Mesenchymal stem cell (in vitro differentiated cells and primary cell): ENCODE results near the gene TAS1R2.

Experiments used
- DNase-seq: peaks from one replicate; pipeline ENCODE4 v3.0.0-alpha.2; 2013
- H2AFZ ChIP-seq: one replicate; pipeline ENCODE4 v1.6.1; 2013; ENCODE audit warnings: low read depth, mild to moderate bottlenecking, control low read depth, inconsistent platforms, low read length, moderate library complexity
- H2AK5ac ChIP-seq: 2 replicates; pipeline ENCODE4 v1.6.1; 2013; ENCODE audit warnings: low read length, moderate library complexity, mild to moderate bottlenecking, inconsistent platforms; ENCODE audit not compliant: severe bottlenecking
- H2BK120ac ChIP-seq: one replicate; pipeline ENCODE4 v1.6.1; 2013; ENCODE audit warnings: low read depth, mild to moderate bottlenecking, inconsistent platforms, low read length, moderate library complexity
- H2BK12ac ChIP-seq, 2 experiments: one replicate each; pipeline ENCODE4 v1.6.1; 2013; ENCODE audit warnings: inconsistent platforms in 2 of 2, low read length in 2 of 2, mild to moderate bottlenecking in 2 of 2, moderate library complexity in 2 of 2, control low read depth in 1 of 2
- H2BK15ac ChIP-seq: one replicate; pipeline ENCODE4 v1.6.1; 2013; ENCODE audit warnings: mild to moderate bottlenecking, low read depth, inconsistent platforms; ENCODE audit not compliant: poor library complexity, severe bottlenecking
- H2BK5ac ChIP-seq: 2 replicates; pipeline ENCODE4 v1.6.1; 2013; ENCODE audit warnings: low read depth, mild to moderate bottlenecking, low read length, control low read depth, inconsistent platforms; ENCODE audit not compliant: poor library complexity, severe bottlenecking
- H3K14ac ChIP-seq, 2 experiments: one replicate each; pipeline ENCODE4 v1.6.1; 2013; ENCODE audit warnings: inconsistent platforms in 2 of 2, low read length in 2 of 2, control low read depth in 1 of 2, mild to moderate bottlenecking in 1 of 2, moderate library complexity in 1 of 2
- H3K18ac ChIP-seq, 2 experiments: one replicate each; pipeline ENCODE4 v1.6.1; 2013; ENCODE audit warnings: inconsistent platforms in 2 of 2, low read length in 2 of 2, control low read depth in 1 of 2, low read depth in 1 of 2, mild to moderate bottlenecking in 1 of 2
- H3K23ac ChIP-seq, 2 experiments: one replicate each; pipeline ENCODE4 v1.6.1; 2013; ENCODE audit warnings: inconsistent platforms in 2 of 2, low read length in 2 of 2, mild to moderate bottlenecking in 2 of 2, moderate library complexity in 2 of 2, control low read depth in 1 of 2
- H3K27ac ChIP-seq: 2 replicates; pipeline ENCODE4 v1.5.1; 2013; ENCODE audit warnings: mild to moderate bottlenecking, moderate library complexity, low read length, control low read depth, inconsistent platforms; ENCODE audit not compliant: poor library complexity, severe bottlenecking
- H3K27me3 ChIP-seq, 2 experiments: 2 replicates each; pipeline versions ENCODE4 v1.6.1 to v1.7.0; 2013; ENCODE audit warnings: low read length in 2 of 2, mild to moderate bottlenecking in 2 of 2, moderate library complexity in 2 of 2, control low read depth in 1 of 2, inconsistent platforms in 1 of 2; ENCODE audit not compliant: control insufficient read depth in 1 of 2, insufficient read depth in 1 of 2
- H3K36me3 ChIP-seq, 2 experiments: 2 replicates each; pipeline versions ENCODE4 v1.6.1 to v1.7.0; 2013; ENCODE audit warnings: low read length in 2 of 2, control low read depth in 1 of 2, inconsistent platforms in 1 of 2, low read depth in 1 of 2, mild to moderate bottlenecking in 1 of 2; ENCODE audit not compliant: insufficient read depth in 2 of 2, control insufficient read depth in 1 of 2
- H3K4ac ChIP-seq, 2 experiments: one replicate each; pipeline ENCODE4 v1.6.1; 2013; ENCODE audit warnings: inconsistent platforms in 2 of 2, low read length in 2 of 2, mild to moderate bottlenecking in 2 of 2, moderate library complexity in 2 of 2, control low read depth in 1 of 2, low read depth in 1 of 2
- H3K4me1 ChIP-seq: 2 replicates; pipeline ENCODE4 v1.6.1; 2013; ENCODE audit warnings: low read depth, low read length, control low read depth; ENCODE audit not compliant: control insufficient read depth, insufficient read depth
- H3K4me2 ChIP-seq: 2 replicates; pipeline ENCODE4 v1.6.1; 2013; ENCODE audit warnings: low read length, mild to moderate bottlenecking, inconsistent platforms; ENCODE audit not compliant: poor library complexity, severe bottlenecking
- H3K4me3 ChIP-seq, 2 experiments: 2 replicates each; pipeline versions ENCODE4 v1.5.1 to v1.7.0; 2013; ENCODE audit warnings: low read length in 2 of 2, mild to moderate bottlenecking in 2 of 2, control low read depth in 1 of 2, low read depth in 1 of 2; ENCODE audit not compliant: insufficient read depth in 1 of 2
- H3K79me1 ChIP-seq: replicated peaks from 2 replicates; pipeline ENCODE4 v1.6.1; 2013; ENCODE audit warnings: mild to moderate bottlenecking, control low read depth, low read length, inconsistent platforms; ENCODE audit not compliant: poor library complexity, severe bottlenecking
- H3K9ac ChIP-seq: 2 replicates; pipeline ENCODE4 v1.7.0; 2013; ENCODE audit warnings: mild to moderate bottlenecking, low read length, moderate library complexity
- H3K9me3 ChIP-seq: 2 replicates; pipeline ENCODE4 v1.7.0; 2013; ENCODE audit warnings: mild to moderate bottlenecking, low read length; ENCODE audit not compliant: control insufficient read depth
- H4K8ac ChIP-seq: one replicate; pipeline ENCODE4 v1.6.1; 2013; ENCODE audit warnings: inconsistent platforms, mild to moderate bottlenecking, low read length, moderate library complexity
- H4K91ac ChIP-seq: one replicate; pipeline ENCODE4 v1.6.1; 2013; ENCODE audit warnings: mild to moderate bottlenecking, low read length, inconsistent platforms
- WGBS: methylation state at CpG from one replicate; pipeline ENCODE4 v1.1.7; 2013; ENCODE audit warnings: mixed read lengths; 5-methylcytosine and 5-hydroxymethylcytosine counted together

TAS1R2 gene

GRCh38 chr1:18890706-18891425 lies 31.4 kb upstream of the TAS1R2 start:
- no peak overlapping the region for H2BK15ac ChIP-seq
- no peaks in the 10 kb centered on the region for H3K27me3 ChIP-seq
- no peak overlapping the region for H3K4ac ChIP-seq
- no peak overlapping the region for H3K18ac ChIP-seq
- no peak for DNase-seq
- no peak overlapping the region for H3K23ac ChIP-seq
- H2AFZ ChIP-seq, result no peak overlapping the region
- peaks cover 6% of the 10 kb centered on the region for H3K79me1 ChIP-seq
- no peak overlapping the region for H2BK5ac ChIP-seq
- H3K14ac ChIP-seq, result no peak overlapping the region
- H4K8ac ChIP-seq, result no peak overlapping the region
- no peak overlapping the region for H3K27ac ChIP-seq
- peak overlapping the region; percentile 48 for H3K9ac ChIP-seq
- peaks cover 0 to 28% of the 10 kb centered on the region in 2 experiments for H3K36me3 ChIP-seq
- no peaks in the 10 kb centered on the region for H3K9me3 ChIP-seq
- no peak overlapping the region for H2BK120ac ChIP-seq
- H2AK5ac ChIP-seq, result no peak overlapping the region
- WGBS, result 97% methylated on average over 5 of the region's 6 CpGs
- no peak overlapping the region for H3K4me2 ChIP-seq
- peaks cover 11% of the 10 kb centered on the region for H3K4me1 ChIP-seq
- H2BK12ac ChIP-seq, result no peak overlapping the region
- H3K4me3 ChIP-seq, result peak overlapping the region in 1 of 2 experiments; percentile 12
- no peak overlapping the region for H4K91ac ChIP-seq

- Histone ChIP-seq H3K14ac (peak overlapping the region in 1 of 2 experiments; percentile 53), H2AK5ac (peak overlapping the region; percentile 7), H2BK5ac (no peak overlapping the region), H3K27me3 (no peaks in the 10 kb centered on the region), H3K79me1 (no peaks in the 10 kb centered on the region), H4K91ac (peak overlapping the region; percentile 10), H2BK12ac (no peak overlapping the region), H3K23ac (no peak overlapping the region), H4K8ac (no peak overlapping the region), H3K9me3 (no peaks in the 10 kb centered on the region), H3K9ac (no peak overlapping the region), H3K4me2 (no peak overlapping the region), H3K4me3 (no peak overlapping the region), H3K36me3 (peaks cover 6 to 53% of the 10 kb centered on the region in 2 experiments), H3K27ac (no peak overlapping the region), H2AFZ (no peak overlapping the region), H3K4ac (no peak overlapping the region), H2BK15ac (no peak overlapping the region), H2BK120ac (no peak overlapping the region), H3K4me1 (peaks cover 14% of the 10 kb centered on the region), H3K18ac (no peak overlapping the region)
- DNase-seq, result peak; percentile 13
- WGBS, result 88% methylated on average over 1 of the region's 1 CpG
Observed at GRCh38 chr1:18886003-18886335, 26.5 kb upstream of the TAS1R2 start.

- H3K14ac ChIP-seq, result no peak overlapping the region
- no peak overlapping the region for H3K9ac ChIP-seq
- H3K4ac ChIP-seq, result no peak overlapping the region
- peaks cover 6 to 54% of the 10 kb centered on the region in 2 experiments for H3K36me3 ChIP-seq
- H2AFZ ChIP-seq, result no peak overlapping the region
- no peaks in the 10 kb centered on the region for H3K27me3 ChIP-seq
- no peak overlapping the region for H4K91ac ChIP-seq
- no peak for DNase-seq
- no peak overlapping the region for H3K4me3 ChIP-seq
- WGBS, result 91% methylated on average over 15 of the region's 17 CpGs
- no peak overlapping the region for H2BK15ac ChIP-seq
- H2BK120ac ChIP-seq, result no peak overlapping the region
- H3K79me1 ChIP-seq, result no peaks in the 10 kb centered on the region
- no peak overlapping the region for H2AK5ac ChIP-seq
- H3K4me2 ChIP-seq, result no peak overlapping the region
- no peak overlapping the region for H4K8ac ChIP-seq
- H2BK12ac ChIP-seq, result no peak overlapping the region
- H3K23ac ChIP-seq, result no peak overlapping the region
- no peak overlapping the region for H3K27ac ChIP-seq
- peaks cover 10% of the 10 kb centered on the region for H3K4me1 ChIP-seq
- no peak overlapping the region for H3K18ac ChIP-seq
- H2BK5ac ChIP-seq, result no peak overlapping the region
- no peaks in the 10 kb centered on the region for H3K9me3 ChIP-seq
Observed at GRCh38 chr1:18885311-18886002, 26.0 kb upstream of the TAS1R2 start.

- Histone ChIP-seq H3K36me3 (peaks cover 6 to 54% of the 10 kb centered on the region in 2 experiments), H2BK120ac (no peak overlapping the region), H4K8ac (no peak overlapping the region), H3K27me3 (no peaks in the 10 kb centered on the region), H3K79me1 (no peaks in the 10 kb centered on the region), H3K4me3 (no peak overlapping the region), H2BK5ac (no peak overlapping the region), H3K4me1 (peaks cover 12% of the 10 kb centered on the region), H3K4me2 (no peak overlapping the region), H3K9ac (no peak overlapping the region), H2BK15ac (no peak overlapping the region), H3K23ac (no peak overlapping the region), H3K9me3 (no peaks in the 10 kb centered on the region), H3K4ac (no peak overlapping the region), H2BK12ac (no peak overlapping the region), H4K91ac (no peak overlapping the region), H2AFZ (no peak overlapping the region), H3K27ac (no peak overlapping the region), H3K18ac (no peak overlapping the region), H3K14ac (no peak overlapping the region), H2AK5ac (no peak overlapping the region)
- 84% methylated on average over 6 of the region's 6 CpGs for WGBS
- DNase-seq, result no peak
Observed at GRCh38 chr1:18884727-18885126, 25.3 kb upstream of the TAS1R2 start.
